ENCODE measurements around the gene RAB1A.
"Not testable (repeated sequence)": the region's sequence is repeated elsewhere in the genome, so short reads cannot be mapped to it uniquely, and the experiment has no call there.

GRCh38 chr2:65157856-65158255, 27.9 kb upstream of the RAB1A start:
- not testable (repeated sequence) for TF ChIP-seq CTCF (IDR thresholded peaks at IDR 0.05); POLR2AphosphoS5 (IDR thresholded peaks at IDR 0.05; ENCODE audit: low read depth, low read length)

Data from Panc1 (cell line).